ENCODE results near the gene ODAD2. TPM values are rescaled to one million over a fixed set of nuclear protein-coding genes. Genes with fewer than 3 reads are reported as not detected.

ODAD2 gene
- total RNA-seq, 1 donor from 2014 or later = 1.0 TPM

GRCh38 chr10:27838901-27839300, 160.0 kb downstream of the ODAD2 start:
- DNase-seq = no peak

DNA sequence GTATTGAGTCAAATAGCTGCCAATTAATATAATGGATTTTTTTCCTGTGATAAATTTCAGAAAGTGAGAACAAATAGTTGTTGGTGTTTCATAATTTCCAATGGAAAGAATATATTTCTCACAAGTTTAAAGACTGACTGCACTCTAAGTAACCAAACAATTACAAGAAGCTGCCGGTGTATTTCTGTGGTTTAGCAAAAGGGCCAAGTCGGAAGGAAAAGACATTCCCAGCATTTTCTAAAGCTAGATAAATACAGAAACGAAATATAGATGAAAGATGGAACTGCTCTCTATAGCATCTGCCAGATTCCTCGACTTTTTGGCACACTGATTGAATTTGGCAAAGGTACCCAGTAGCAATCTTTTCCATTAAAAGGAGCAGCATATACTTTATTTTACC, 160.5 kb downstream of the ODAD2 start:
- DNase-seq = no peak

DNA sequence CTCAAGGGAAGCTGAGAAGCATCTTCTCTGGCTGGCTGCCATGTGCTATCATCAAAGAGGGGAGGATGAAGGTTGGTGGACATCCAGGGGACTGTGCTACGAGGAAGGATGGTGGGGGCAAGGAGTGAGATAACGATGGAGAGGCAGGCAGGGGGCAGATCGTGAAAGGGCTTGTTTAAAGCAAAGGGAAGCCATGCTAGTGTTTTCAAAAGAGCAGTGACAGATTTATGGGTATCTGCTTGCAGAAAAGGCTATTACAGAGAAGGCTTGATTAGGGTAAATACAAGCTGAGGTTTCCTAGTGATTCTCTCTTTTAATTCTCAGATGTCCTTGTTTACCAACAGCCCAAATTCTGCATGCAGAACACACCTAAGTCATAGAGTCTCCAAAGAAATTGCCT, 164.4 kb downstream of the ODAD2 start:
- DNase-seq = no peak

DNA sequence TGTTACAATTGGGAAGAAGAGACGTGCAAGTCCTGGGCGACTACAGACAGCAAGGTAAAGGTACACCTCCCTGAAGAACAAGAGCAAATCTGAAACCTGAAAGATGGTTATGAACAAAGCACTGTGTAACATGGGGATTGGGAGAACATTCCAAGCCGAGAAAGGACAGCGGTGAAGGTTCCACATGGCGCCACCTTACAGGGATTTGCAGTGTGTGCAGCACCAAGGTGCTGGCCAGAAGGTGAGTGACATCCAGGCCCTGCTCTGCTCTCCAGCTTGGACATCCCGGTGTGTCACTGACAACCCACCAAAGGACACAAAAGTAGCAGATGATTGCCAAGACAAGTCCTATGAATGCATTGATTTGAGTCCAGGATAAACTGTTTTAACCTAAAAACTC, 165.1 kb downstream of the ODAD2 start:
- DNase-seq = no peak

DNA sequence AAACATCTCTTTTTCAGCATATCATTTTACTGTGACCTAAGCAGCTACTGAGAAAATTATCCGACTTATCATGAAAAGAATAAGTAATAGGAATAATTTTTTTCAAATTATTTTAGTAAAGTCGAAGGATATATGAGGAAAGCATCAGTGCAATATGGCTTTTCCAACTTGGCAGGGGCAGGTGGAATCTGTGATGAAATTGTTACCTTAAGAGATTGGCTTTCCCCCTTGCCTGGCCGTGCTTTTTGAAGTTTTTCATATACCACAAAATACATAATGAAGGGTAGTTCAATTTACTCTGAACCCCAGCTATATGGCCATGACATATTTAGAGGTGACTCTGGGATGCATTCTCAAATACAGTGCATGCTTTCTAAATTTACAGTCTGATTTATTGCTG, 166.1 kb downstream of the ODAD2 start:
- DNase-seq = no peak

- no peak for DNase-seq
Observed at GRCh38 chr10:27826369-27826768, 172.5 kb downstream of the ODAD2 start.

- DNase-seq = peak; percentile 17
Observed at GRCh38 chr10:27822301-27822700, 176.6 kb downstream of the ODAD2 start.

GRCh38 chr10:27820637-27821036, 178.2 kb downstream of the ODAD2 start:
- DNase-seq = no peak

DNA sequence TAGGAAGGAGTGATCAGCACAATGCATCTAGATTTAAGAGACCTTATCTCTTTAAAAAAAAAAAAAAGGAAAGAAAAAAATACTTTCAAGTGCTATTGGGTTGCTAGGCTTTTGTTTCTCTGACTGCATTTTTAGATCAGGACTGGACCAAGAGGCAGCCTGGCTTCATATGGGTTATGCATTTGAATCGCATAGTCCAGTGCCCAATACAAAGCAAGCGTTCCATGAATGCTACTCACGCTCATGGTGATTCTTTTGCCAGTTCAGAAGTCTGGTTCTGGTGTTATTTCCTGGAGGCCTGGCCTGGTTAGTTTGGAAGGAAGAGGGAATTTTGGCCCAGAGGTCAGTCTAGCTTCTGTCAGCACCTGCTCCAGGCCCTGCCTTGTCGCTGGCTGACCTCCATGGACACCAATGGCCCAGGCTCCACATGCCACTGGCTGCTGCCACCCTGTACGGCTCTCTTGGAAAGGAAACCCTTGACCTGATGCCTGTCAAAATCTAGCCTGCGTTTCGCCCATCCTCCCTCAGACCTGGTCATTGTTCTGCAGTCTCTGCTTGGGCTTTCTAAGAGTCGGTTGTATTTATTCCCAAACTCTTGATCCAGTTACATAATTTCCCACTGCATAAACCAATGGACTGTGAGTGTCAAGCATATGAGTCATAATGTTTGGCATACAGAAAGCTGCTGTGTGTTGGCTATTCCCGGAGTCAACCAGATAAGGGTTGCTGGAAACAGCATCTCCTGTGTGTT, 178.9 kb downstream of the ODAD2 start:
- DNase-seq = no peak

GRCh38 chr10:27816320-27816719, 182.6 kb downstream of the ODAD2 start:
- DNase-seq = no peak

- no peak for DNase-seq
Observed at GRCh38 chr10:27815846-27816245, 183.0 kb downstream of the ODAD2 start.

DNA sequence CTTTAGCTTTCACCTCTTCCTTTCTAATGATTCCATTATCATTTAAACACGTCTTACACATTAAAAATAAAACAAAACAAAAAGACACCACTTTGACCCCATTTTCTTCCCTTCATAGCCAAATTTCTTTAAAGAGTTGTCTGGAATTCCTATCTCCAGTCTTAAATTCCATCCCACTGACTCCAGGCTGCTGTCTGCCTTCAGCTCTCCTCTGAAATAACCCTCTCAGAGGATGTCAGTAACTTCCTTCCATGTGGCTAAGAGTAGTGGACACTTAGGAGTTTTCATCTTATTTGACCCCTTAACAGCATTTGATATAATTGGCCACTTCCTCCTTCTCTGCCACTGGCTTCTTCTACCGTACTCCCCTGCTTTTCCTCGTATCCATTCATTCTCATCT, 183.6 kb downstream of the ODAD2 start:
- DNase-seq = no peak

DNA sequence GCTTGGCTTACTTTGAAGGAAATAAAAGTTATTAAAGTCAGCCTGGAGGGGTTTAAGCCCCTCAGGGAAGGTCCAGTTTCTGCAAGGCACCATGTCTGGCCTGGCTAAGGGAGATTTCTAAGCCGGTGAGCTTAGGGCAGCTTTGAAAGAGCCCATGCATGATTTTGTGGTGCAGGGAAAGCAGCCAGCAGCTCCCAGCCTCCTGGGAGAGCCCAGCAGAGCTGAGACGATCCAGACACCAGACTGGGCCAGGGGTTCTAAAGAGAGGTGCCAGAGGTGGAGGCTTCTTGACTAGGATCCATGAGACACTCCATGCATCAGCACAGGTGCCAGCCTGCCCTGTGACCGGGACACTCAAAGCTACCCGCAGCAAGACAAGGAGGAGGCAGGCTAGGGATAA, 193.7 kb downstream of the ODAD2 start:
- DNase-seq = no peak

DNA sequence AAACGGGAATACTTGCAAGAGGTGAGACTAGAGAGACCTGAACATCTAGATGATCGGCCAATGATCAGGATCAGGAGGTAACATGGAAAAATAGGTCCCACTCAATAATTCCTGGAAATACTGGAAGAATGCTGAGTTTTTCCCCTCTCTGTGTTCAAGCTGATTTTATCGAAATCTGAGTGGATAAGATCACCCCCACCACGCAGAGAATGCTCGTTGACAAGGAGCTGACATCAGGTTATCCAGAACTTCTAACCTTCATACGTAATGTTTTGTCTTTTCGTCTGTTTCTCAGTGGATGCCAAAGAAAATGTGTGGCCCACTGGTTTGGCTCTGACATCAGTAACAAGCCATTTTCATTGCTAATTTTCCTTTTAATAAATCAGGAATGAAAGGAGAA, 194.7 kb downstream of the ODAD2 start:
- DNase-seq = no peak

- no peak for DNase-seq
Observed at GRCh38 chr10:27801171-27801785, 197.6 kb downstream of the ODAD2 start.

- no peak for DNase-seq
Observed at GRCh38 chr10:27799046-27799445, 199.8 kb downstream of the ODAD2 start.

DNA sequence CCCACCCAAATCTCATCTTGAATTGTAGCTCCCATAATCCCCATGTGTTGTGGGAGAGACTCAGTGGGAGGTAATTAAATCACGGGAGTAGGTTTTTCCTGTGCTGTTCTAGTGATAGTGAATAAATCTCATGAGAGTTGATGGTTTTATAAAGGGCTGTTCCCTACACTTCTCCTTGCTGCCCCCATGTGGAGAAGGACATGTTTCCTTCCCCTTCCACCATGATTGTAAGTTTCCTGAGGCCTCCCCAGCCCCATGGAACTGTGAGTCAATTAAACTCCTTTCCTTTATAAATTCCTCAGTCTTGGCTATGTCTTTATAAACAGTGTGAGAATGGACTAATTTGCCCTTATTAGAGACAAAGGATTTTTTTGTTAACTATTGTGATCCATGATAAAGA, 204.7 kb downstream of the ODAD2 start:
- DNase-seq = no peak

- no peak for DNase-seq
Observed at GRCh38 chr10:27792216-27792615, 206.7 kb downstream of the ODAD2 start.

GRCh38 chr10:27784272-27784671, 214.6 kb downstream of the ODAD2 start:
- no peak for DNase-seq

- no peak for DNase-seq
Observed at GRCh38 chr10:27783660-27784059, 215.2 kb downstream of the ODAD2 start.

DNA sequence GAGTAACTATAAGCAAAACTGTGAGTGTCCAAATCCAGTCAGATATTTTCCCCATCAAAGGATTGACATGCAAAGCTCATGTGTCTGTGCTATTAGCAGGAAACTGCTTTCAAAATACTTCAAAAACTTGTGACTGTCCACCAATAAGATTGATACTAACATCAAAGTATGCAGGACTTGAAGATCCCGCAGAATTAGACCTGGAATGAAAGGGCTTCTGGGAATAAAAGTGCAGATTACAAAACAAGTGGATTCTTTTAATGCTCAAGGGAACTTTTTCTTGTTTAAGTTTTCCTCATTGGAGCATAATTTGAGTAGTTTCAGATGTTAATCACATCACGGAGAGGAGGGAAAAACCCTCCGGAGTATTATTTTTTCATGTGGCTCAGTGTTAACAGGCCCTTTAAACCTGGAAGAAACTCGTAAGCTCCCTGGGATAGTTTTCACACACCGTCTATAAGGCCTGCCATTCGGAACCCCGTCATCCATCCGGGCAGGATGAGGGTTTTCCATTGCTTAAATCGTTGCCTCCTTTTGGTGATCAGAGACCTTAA, 219.3 kb downstream of the ODAD2 start:
- DNase-seq = peak; percentile 3

GRCh38 chr10:27774831-27775230, 224.0 kb downstream of the ODAD2 start:
- no peak for DNase-seq

GRCh38 chr10:27771231-27771630, 227.6 kb downstream of the ODAD2 start:
- no peak for DNase-seq

- no peak for DNase-seq
Observed at GRCh38 chr10:27770181-27770580, 228.7 kb downstream of the ODAD2 start.

All from tongue (tissue), 2 donors.